HG02870 (cell line): Measurements from ENCODE around the gene DGCR8.
"Not testable (repeated sequence)": the region's sequence is repeated elsewhere in the genome, so short reads cannot be mapped to it uniquely, and the experiment has no call there.

Experiments used
- ATAC-seq: cut with Tn5 transposase; IDR thresholded peaks from one replicate; pipeline ENCODE4 v1.9.1; 2021; ENCODE audit warnings: mild to moderate bottlenecking, moderate library complexity; ENCODE audit not compliant: unreplicated experiment

Gene DGCR8

DNA sequence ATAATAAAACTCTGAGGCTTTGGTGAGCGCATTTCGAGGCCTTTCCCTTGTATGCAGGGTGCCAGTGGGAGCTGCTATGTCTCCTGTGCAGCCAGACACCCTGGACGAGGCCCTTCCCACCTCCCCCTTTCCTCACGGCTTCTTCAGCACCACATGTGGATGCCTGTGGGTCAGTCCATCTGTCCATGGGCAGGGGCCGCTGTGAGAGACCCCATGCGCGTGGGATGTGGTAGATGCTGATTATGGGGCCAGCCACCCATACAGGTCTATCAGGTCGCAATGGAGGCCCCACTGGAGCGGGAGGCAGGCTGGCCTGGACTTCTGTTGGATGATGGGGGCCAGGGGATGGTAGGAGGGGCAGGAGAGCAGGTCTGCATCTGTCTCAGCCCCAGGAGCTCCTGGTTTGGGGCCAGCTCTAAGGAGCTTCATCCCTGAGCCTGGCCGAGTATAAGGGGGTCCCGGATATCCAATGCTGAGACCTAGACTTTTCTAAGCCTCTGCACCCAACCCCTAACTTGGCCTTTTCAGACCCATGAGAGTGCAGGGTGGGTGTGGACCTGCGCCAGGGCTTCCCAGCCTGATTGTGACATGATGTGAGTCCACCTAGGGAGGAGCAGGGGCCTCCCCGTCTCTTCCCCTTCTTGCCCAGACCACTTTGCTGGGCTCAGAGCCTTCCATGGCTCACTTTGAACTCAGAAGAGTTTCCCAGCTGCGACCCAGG, 14.0 kb upstream of the DGCR8 start:
- no peak for ATAC-seq

DNA sequence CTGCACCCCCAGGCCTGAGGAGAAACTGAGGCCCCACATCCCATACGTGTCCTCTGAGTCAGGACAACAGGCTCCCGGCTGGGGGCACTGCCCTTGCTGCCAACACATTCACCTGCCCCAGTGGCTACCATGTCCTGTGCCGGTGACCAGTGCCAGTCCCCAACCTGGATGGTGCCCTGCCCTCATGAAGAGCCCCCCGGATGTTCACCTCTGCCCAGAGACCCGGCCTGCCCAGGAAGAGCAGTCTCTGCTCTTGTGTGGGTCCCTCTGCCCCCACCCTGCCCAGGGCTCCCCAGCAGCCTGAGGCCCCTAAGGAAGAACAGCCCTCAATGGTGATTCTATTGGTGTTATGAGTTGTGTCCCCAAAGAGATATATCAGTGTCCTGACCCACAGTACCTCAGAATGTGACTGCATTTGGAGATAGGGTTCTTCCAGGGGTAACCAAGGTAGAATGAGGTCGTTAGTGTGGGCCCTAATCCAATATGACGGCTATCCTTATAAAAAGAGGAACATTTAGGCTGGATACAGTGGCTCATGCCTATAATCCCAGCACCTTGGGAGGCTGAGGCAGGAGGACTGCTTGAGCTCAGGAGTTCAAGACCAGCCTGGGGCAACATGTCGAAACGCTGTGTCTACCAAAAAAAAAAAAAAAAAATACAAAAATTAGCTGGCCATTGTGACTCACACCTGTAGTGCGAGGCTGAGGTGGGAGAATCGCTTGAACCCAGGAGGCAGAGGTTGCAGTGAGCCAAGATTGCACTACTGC, 13.2 kb upstream of the DGCR8 start:
- ATAC-seq: no peak

GRCh38 chr22:20067384-20067682, 12.7 kb upstream of the DGCR8 start:
- not testable (repeated sequence) for ATAC-seq

GRCh38 chr22:20068640-20069039, 11.4 kb upstream of the DGCR8 start:
- ATAC-seq: no peak

DNA sequence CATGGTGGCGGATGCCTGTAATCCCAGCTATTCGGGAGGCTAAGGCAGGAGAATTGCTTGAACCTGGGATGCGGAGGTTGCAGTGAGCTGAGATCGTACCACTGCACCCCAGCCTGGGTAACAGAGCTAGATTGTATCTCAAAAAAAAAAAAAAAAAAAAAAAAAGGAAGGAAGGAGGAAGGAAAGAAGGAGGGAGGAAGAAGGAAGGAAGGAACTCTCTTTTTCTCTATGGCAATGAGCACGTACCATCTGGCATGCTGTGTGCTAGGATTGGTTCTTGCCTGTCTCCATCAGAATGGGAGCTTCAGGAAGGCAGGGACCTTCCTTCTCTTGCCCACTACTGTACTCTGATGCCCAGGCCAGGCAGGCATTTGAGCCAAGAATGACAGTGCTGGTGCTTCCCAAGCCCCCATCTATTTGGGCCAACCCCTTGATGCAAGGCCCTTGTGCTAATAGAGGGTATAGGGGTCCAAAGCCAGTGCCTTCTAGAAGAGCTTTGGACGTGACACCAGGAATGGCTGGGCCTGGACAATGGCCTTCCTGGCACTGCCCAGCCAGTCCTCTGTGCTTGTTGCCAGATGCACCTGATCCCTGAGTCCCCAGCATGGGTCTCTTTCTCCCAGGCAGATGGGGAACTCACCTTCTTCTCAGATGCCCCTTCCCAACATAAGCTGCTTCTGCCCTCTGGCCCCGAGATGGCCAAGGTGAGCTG, 10.6 kb upstream of the DGCR8 start:
- ATAC-seq: no peak

DNA sequence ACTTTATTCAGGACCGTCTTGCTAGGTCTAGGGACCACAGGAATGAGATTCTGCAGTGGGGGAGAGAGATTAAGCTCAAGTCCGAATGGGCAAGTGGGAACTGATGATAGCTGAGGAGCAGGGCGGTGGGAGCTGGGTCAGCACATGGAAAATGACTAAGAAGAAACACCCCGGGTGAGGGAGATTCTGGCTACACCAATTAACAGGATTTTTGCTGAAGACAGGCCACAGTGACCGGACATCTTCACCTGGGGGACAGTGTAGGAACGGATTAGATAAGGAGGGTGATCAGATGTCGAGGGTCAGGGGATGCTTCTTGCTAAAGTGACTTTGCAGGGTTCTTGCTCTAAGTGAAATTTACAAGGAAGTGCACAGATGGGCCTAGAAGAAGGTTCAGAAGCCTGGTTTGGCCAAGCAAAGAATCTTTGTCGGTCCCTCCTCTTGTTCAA, 8.5 kb upstream of the DGCR8 start:
- ATAC-seq: no peak

DNA sequence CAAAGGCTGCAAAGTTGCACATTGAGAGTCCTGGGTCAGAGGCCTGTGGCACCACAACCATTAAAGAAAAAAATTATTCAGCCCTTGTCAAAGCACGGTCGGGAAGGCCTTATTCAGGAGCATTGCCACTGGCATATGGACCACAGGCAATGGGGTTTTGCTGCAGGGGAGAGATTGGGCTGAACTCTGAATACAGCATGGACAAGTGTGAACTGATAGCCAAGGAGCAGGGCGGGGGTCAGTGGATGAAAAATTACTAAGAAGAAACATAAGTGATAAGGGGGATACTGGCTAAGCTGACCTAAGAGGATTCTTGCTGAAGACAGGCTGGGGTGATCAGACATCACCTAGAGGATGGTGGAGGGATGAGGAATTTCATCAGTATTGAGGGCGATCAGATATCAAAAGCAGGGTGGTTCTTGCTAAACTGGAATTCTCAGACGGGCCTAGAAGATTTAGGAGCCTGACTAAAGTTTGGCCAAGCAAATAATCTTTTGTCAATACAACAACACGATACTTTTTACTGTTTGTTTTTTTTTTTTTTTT, 3.3 kb upstream of the DGCR8 start:
- no peak for ATAC-seq

DNA sequence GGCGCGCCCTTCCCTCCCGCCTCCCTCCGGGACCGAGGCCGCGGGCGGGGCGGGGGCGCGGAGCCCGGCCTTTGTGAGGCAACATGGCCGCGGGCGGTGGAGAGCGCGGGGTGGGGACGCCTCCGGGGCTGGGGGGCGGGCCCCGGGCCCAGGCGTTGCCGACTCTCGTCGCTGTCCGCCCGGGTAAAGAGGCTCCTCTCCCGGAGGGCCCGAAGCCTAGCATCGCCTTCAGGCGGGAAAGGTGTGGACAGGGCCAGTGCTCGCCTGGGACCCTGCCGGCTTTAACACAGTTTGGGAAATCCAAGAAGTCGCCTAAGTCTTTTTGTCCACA, 369 bp downstream of the DGCR8 start:
- ATAC-seq: peak; percentile 50

DNA sequence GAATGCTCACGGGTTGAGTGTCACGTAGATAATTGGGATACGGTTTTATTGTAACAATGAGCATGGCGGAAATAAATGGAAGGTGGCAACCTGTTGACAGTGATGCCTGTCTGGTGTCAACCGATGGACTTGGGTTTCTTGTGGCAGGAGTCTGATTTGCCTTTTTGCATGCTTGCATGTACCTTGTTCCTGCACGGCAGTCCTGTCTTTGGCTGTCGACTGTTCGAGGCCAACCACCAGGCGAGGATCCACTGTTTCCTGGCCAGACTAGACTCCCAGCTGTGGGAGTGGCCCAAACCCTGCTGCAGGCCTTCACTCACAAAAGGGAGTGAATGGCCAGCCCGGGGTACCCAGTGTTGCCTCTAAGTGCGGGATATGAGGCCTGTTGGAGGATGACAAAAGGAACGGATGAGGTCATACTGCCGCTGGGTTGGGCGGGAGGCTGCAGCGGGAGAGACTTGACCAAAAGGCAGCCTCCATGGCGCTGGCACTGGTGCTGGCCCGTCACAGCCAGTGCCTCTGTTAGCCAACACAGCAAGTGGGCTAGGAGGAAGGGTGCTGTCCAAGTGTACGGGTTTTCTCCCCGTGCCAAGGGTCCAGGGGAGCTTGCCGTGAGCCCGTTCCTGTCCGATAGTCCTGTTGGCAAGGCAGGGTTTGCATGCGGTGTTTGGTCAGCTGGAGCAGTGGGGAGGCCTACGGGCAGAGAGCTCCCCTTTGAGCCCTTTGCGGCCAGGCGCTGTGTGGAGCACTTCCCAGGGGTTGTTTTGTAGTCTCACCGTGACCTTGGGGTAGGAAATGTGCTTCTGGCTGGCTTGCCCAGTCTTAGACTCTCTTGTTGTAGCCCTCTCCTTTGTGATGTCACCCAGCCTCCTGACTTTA, 974 bp downstream of the DGCR8 start:
- ATAC-seq: no peak

GRCh38 chr22:20083157-20083890, 3.3 kb downstream of the DGCR8 start:
- ATAC-seq: no peak

- ATAC-seq: no peak
Measured at GRCh38 chr22:20083891-20084546, 4.0 kb downstream of the DGCR8 start.

DNA sequence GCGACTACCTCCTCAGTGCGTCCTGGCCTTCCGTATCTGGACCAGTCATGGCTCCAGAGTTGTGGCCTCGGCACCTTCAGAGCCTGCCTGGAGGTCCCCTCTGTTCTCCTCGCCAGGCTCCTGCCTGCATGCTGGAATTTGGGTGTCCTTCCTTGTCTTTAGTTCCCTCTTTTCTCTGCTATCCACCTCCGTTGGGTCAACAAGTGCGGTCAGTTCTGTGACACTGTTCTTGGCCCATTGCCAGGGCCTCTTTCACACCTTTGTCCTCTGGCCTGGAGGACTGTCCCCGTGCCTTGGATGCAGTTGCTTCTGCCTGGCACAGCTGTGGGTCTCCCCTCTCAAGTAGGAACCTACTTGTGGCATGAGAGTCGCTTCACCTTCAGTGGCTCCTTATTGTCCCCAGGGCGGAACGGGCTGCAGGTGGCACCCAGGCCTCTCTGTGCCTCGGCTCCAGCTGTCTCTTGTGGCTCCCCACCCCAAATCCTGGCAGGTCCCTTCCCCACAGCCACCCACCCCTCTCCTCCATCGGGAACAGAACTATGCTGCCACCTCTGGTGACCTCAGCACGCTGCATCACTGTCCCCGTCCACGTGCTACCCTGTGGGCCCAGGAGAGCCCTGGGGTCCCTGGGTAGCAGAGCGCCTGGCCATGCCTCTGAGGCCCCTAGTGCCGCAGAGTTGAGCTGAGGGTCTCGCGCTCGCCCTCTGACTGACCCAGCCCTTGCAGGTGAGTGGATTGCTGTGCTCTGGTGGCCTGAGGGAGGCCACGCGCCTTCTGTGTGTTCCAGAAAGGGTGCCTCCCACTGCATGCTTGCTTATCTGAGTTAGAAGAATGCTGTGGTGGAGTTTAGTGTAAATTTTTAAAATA, 4.7 kb downstream of the DGCR8 start:
- ATAC-seq: no peak

DNA sequence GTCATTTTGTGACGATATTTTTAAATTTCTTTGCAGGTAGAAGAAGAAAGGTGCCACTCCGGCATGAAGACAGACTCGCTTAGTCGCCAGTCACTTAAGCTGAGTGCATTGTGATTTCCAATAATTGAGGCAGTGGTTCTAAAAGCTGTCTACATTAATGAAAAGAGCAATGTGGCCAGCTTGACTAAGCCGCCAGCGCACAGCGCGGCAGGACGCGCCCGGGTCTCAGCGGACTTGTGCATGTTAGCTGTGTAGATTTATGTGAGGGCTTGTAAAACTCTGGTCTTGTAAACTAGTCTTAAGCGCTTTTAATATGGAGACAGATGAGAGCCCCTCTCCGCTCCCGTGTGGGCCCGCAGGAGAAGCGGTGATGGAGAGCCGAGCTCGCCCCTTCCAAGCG, 5.6 kb downstream of the DGCR8 start:
- no peak for ATAC-seq

DNA sequence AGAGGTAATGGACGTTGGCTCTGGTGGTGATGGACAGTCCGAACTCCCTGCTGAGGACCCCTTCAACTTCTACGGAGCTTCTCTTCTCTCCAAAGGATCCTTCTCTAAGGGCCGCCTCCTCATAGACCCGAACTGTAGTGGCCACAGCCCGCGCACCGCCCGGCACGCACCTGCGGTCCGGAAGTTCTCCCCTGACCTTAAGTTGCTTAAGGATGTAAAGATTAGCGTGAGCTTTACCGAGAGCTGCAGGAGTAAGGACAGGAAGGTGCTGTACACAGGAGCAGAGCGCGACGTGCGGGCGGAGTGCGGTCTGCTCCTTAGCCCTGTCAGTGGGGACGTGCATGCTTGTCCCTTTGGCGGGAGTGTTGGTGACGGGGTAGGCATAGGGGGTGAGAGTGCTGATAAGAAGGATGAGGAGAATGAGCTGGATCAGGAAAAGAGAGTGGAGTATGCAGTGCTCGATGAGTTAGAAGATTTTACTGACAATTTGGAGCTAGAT, 6.1 kb downstream of the DGCR8 start:
- ATAC-seq: no peak

- no peak for ATAC-seq
Measured at GRCh38 chr22:20086763-20087162, 6.7 kb downstream of the DGCR8 start.

GRCh38 chr22:20087319-20088262, 7.5 kb downstream of the DGCR8 start:
- ATAC-seq: no peak

DNA sequence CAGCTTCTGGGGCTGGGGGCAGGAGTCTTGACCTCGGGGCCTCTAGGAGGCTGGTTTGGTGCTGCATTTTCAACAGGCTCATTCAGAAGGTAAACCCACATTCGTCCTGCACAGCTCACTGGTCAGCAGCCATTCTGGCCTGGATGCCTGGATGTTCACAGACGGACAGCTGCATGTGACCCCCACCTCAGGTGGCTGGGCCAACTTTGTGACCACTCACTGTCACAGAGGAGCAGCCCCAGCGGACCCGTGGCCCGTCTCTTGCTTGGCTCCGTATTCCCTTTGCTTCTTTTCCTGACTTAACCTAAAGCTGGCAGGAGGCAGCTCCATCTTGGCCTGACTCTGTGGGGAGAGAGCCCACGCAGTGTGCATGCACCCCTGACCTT, 8.2 kb downstream of the DGCR8 start:
- no peak for ATAC-seq
